GM12878 (cell line): ENCODE results near the gene DICER1. TPM values are rescaled to one million over a fixed set of nuclear protein-coding genes. Genes with fewer than 3 reads are reported as not detected.
A peak's percentile ranks its signal among the peaks of the same experiment; 100 is the strongest.

Experiments used
- ATAC-seq: fragments of 200-7000 bp; cut with Tn5 transposase; 3 replicates; pipeline ENCODE4 v1.9.1; 2020; ENCODE audit warnings: mild to moderate bottlenecking, moderate library complexity
- BruUV-seq: library from RNA; stranded (reverse); fragments of 400-500 nt; replicated peaks from 2 replicates; lab custom pipeline; 2021; lab: Mats Ljungman, UMichigan
- CTCF ChIA-PET: fragments of 300-600 bp; sonication (Branson Sonifier 250); formaldehyde crosslinking; extraction: SDS; loops from one replicate; lab custom pipeline; 2021; ENCODE audit warnings: inconsistent platforms; lab: Yijun Ruan, JAX
- POLR2A ChIA-PET: fragments of 350-600 bp; formaldehyde crosslinking; extraction: SDS; loops from one replicate; lab custom pipeline; 2021; ENCODE audit warnings: inconsistent platforms; lab: Charles Lee
- RAD21 ChIA-PET: fragments of 300-600 bp; sonication (Branson Sonifier 250); formaldehyde crosslinking; loops from one replicate; lab custom pipeline; 2023; ENCODE audit warnings: antibody characterized with exemption; ENCODE audit not compliant: unreplicated experiment; lab: Charles Lee
- SMC1A ChIA-PET: fragments of 300-600 bp; sonication (Branson Sonifier 250); formaldehyde crosslinking; loops from one replicate; lab custom pipeline; 2023; ENCODE audit not compliant: unreplicated experiment, uncharacterized antibody; lab: Charles Lee
- DNase-seq: peaks from one replicate; pipeline ENCODE4 v3.0.0-alpha.2; 2011; ENCODE audit warnings: low read depth, low spot score
- FAIRE-seq: peaks from 3 replicates; lab custom pipeline; 2011; peaks lifted over from hg19 to GRCh38; lab: Jason Lieb, UNC
- H2AFZ ChIP-seq: 2 replicates; pipeline ENCODE4 v1.6.0; 2011; ENCODE audit warnings: low read depth, low read length, control low read depth; ENCODE audit not compliant: control insufficient read depth
- H3K27ac ChIP-seq: 2 replicates; pipeline ENCODE4 v1.5.1; 2011; ENCODE audit warnings: control low read depth; ENCODE audit not compliant: control insufficient read depth, insufficient read depth
- H3K27me3 ChIP-seq, 2 experiments: replicated peaks in 1 of 2; 2 replicates each; pipeline versions ENCODE4 v1.6.0 to v1.6.1; 2011; ENCODE audit warnings: low read length in 1 of 2; ENCODE audit not compliant: control insufficient read depth in 2 of 2, insufficient read depth in 2 of 2
- H3K36me3 ChIP-seq, 2 experiments: 2 replicates each; pipeline ENCODE4 v1.5.1; 2011; ENCODE audit warnings: low read length in 1 of 2; ENCODE audit not compliant: control insufficient read depth in 2 of 2, insufficient read depth in 2 of 2
- H3K4me1 ChIP-seq: 2 replicates; pipeline ENCODE4 v1.6.1; 2011; ENCODE audit warnings: mild to moderate bottlenecking, low read length, moderate library complexity, mixed read lengths; ENCODE audit not compliant: control insufficient read depth, insufficient read depth
- H3K4me2 ChIP-seq: 2 replicates; pipeline ENCODE4 v1.6.0; 2011; ENCODE audit warnings: control low read depth; ENCODE audit not compliant: control insufficient read depth, insufficient read depth
- H3K4me3 ChIP-seq: fragments of 200-600 bp; sonication (generic); 2 replicates; pipeline ENCODE4 v1.5.1; 2016
- H3K79me2 ChIP-seq: 2 replicates; pipeline ENCODE4 v1.6.0; 2011; ENCODE audit warnings: low read length; ENCODE audit not compliant: control insufficient read depth, insufficient read depth
- H3K9ac ChIP-seq: 2 replicates; pipeline ENCODE4 v1.8.0; 2011; ENCODE audit warnings: low read length, control low read depth, mixed read lengths; ENCODE audit not compliant: control insufficient read depth, insufficient read depth
- H3K9me3 ChIP-seq: replicated peaks from 3 replicates; pipeline ENCODE4 v1.5.1; 2011; ENCODE audit warnings: mild to moderate bottlenecking, low read length; ENCODE audit not compliant: control insufficient read depth, insufficient read depth
- H4K20me1 ChIP-seq: 2 replicates; pipeline ENCODE4 v1.6.0; 2011; ENCODE audit not compliant: control insufficient read depth, insufficient read depth
- DPF2 ChIP-seq: fragments of 450-650 bp; IDR thresholded peaks from 2 replicates; pipeline ENCODE4 v1.6.1; 2017; ENCODE audit warnings: mild to moderate bottlenecking
- EP300 ChIP-seq, 2 experiments: fragments of 150-350 bp in 1 of 2; IDR thresholded peaks; 2 replicates each; pipeline ENCODE4 v1.6.1; 2011 to 2012; ENCODE audit warnings: low read depth in 2 of 2, low read length in 2 of 2, borderline replicate concordance in 1 of 2, improper control_type of control experiment in 1 of 2, inconsistent platforms in 1 of 2; ENCODE audit not compliant: control insufficient read depth in 1 of 2
- HCFC1 ChIP-seq: fragments of 150-350 bp; IDR thresholded peaks from 2 replicates; pipeline ENCODE4 v1.6.1; 2014; ENCODE audit warnings: low read length
- IKZF2 ChIP-seq, 2 experiments: fragments of 450-650 bp; IDR thresholded peaks; 2 replicates each; pipeline ENCODE4 v1.6.1; 2017; ENCODE audit warnings: mild to moderate bottlenecking in 2 of 2, moderate library complexity in 2 of 2
- NR2C2 ChIP-seq: IDR thresholded peaks from 2 replicates; pipeline ENCODE4 v1.6.1; 2011; ENCODE audit warnings: borderline replicate concordance, low read depth; ENCODE audit not compliant: control insufficient read depth, insufficient read length
- SRF ChIP-seq, 2 experiments: IDR thresholded peaks; 2 replicates each; pipeline ENCODE4 v1.6.1; 2011; ENCODE audit warnings: low read depth in 2 of 2, low read length in 2 of 2, mild to moderate bottlenecking in 1 of 2, moderate library complexity in 1 of 2
- TCF12 ChIP-seq: IDR thresholded peaks from 2 replicates; pipeline ENCODE4 v1.6.1; 2011; ENCODE audit warnings: low read depth, mild to moderate bottlenecking, low read length
- WGBS: methylation state at CpG from one replicate; pipeline ENCODE4 v1.1.6; 2016; ENCODE audit warnings: low lambda C conversion rate; ENCODE audit not compliant: insufficient replicate concordance, insufficient coverage; ENCODE audit errors: missing lambda C conversion rate; 5-methylcytosine and 5-hydroxymethylcytosine counted together
- in situ Hi-C: fragments of 300-500 bp; cut with MboI; formaldehyde crosslinking; loops from 9 replicates; pipeline ENCODE4 v1.14.3; 2018; ENCODE audit warnings: mixed read lengths
- intact Hi-C: fragments of 100-400 bp; cut with micrococcal nuclease; formaldehyde crosslinking; loops from one replicate; pipeline ENCODE4 v1.14.2; 2022; ENCODE audit not compliant: unreplicated experiment
- polyA plus RNA-seq, 11 experiments: library from polyadenylated mRNA; depleted of rRNA in 4 of 11; unstranded in 6 of 11; stranded (reverse) in 5 of 11; fragments of >200 nt; fragmentation: Nextera tagmentation in 4 of 11; fragmentation: Illumina TruSeq in 1 of 11; extraction: Ambion mirVana in 4 of 11; extraction: Trizol in 1 of 11; gene quantifications; 1 replicate in 1 of 11; 2 replicates in 10 of 11; pipeline versions ENCODE4 v1.2.1 to v1.2.3, GENCODE V29; 2011 to 2016; ENCODE audit warnings: inconsistent platforms in 2 of 11, missing spikeins in 2 of 11, low read depth in 1 of 11
- total RNA-seq, 4 experiments: library from RNA; depleted of rRNA in 3 of 4; stranded (reverse); fragments of >200 nt in 3 of 4; fragmentation: Illumina TruSeq in 1 of 4; extraction: Trizol in 1 of 4; gene quantifications; 2 replicates each; pipeline versions ENCODE4 v1.2.1 to v1.2.3, GENCODE V29; 2013 to 2021
- TF ChIP-seq, protein P1 (sequence below): IDR thresholded peaks from 2 replicates; pipeline ENCODE4 v1.6.1; 2012; ENCODE audit warnings: improper control_type of control experiment, low read depth, low read length; ENCODE audit not compliant: insufficient replicate concordance
- TF ChIP-seq, protein P2 (sequence below): fragments of 450-650 bp; conservative IDR thresholded peaks from 2 replicates; pipeline ENCODE4 v1.6.1; 2017; ENCODE audit warnings: mild to moderate bottlenecking, moderate library complexity

The DICER1 gene
- total and polyA plus RNA-seq, 10 of the 15 experiments (the other 5 are each of a cell fraction or from before 2014, with no cell fraction given), result 6.8 to 70.8 (median 37.1) TPM

DNA sequence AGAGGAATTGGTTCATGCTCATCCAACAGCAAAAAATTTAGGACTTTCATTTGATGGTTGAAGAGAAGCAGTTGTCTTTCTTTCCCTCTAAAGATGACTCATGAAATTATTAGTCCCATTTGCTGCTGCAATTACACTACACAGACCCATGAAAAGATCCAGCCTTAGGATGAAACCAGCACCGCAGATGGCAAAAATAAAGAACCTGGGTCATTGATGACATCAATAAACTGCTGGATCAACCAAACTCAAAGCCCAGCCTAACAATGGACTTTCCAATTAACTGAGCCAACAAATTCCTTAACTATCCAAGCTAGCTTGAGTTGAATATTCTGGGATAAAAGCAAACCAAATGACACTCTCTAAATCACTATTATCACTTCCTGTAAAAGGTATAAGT lies 20.7 kb downstream of the DICER1 start:
- POLR2A ChIA-PET, result no interaction called here

DNA sequence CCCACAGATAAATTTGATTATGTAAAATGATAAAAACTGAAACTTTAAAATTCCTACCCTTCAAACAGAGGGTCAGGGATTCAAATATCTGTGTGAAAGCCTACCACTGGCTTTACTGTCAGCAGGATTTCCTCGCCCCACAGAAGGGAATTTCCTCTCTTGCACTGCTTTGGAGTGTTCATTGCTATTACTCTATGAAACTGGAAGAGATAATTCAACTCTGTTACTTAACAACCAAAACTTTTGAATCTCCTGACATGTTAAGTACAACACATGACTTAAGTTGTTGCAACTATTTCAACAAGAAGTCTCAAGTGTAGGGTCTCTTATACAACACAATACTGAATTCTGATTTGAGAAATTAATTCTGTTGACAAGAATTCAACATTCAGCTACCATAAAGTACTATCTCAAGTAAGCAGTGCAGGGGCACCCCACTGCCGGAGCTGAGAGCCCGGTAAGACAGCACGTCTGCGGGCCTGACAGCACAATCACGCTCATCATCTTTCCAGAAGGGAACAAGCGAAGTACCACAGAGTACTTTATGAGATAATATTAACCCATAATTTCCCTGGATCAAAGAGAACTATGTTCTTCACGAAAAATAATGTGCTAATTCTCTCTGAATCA lies 22.9 kb downstream of the DICER1 start:
- CTCF ChIA-PET, result no interaction called here
- H3K9me3 ChIP-seq, result no peaks in the 10 kb centered on the region
- H3K36me3 ChIP-seq, result peaks cover 1 to 27% of the 10 kb centered on the region in 2 experiments; a peak in 3 of 4 replicates
- no TSS peak for BruUV-seq
- H3K27me3 ChIP-seq, result no peaks in the 10 kb centered on the region
- FAIRE-seq (no peak), DNase-seq (no peak), ATAC-seq (peak; percentile 80)
- SMC1A ChIA-PET, result interaction anchor here (0.9 to 1.8 kb wide), 3 partner anchors 10 to 49 kb away, joined by 4 to 10 read pairs (median 8); no protein-coding TSS in a partner anchor
- H3K4me1 ChIP-seq, result peaks cover 5% of the 10 kb centered on the region
- H3K9ac ChIP-seq, result no peak overlapping the region
- in situ Hi-C loops, result no loop called here
- no peak overlapping the region for H2AFZ ChIP-seq
- H3K4me2 ChIP-seq, result 0 out of 2 replicates have a peak overlapping the region, but pooled peaks have one; percentile 24
- no peaks in the 10 kb centered on the region for H4K20me1 ChIP-seq
- H3K4me3 ChIP-seq, result no peak overlapping the region
- peaks cover 34% of the 10 kb centered on the region for H3K79me2 ChIP-seq
- intact Hi-C loops, result no loop called here
- H3K27ac ChIP-seq, result no peak overlapping the region
- 97% methylated on average over 8 of the region's 8 CpGs for WGBS
- POLR2A ChIA-PET, result no interaction called here
- RAD21 ChIA-PET, result no interaction called here
- TF ChIP-seq EP300 (IDR thresholded peaks at IDR 0.05; ENCODE audit: borderline replicate concordance in 1 of 2, control insufficient read depth in 1 of 2, low read depth in 2 of 2, low read length in 2 of 2) (no peak), TCF12 (no peak), DPF2 (no peak), SRF (IDR thresholded peaks at IDR 0.05; ENCODE audit: low read depth in 2 of 2, low read length in 2 of 2) (no peak), HCFC1 (no peak), NR2C2 (no peak)
- TF ChIP-seq, protein P1, sequence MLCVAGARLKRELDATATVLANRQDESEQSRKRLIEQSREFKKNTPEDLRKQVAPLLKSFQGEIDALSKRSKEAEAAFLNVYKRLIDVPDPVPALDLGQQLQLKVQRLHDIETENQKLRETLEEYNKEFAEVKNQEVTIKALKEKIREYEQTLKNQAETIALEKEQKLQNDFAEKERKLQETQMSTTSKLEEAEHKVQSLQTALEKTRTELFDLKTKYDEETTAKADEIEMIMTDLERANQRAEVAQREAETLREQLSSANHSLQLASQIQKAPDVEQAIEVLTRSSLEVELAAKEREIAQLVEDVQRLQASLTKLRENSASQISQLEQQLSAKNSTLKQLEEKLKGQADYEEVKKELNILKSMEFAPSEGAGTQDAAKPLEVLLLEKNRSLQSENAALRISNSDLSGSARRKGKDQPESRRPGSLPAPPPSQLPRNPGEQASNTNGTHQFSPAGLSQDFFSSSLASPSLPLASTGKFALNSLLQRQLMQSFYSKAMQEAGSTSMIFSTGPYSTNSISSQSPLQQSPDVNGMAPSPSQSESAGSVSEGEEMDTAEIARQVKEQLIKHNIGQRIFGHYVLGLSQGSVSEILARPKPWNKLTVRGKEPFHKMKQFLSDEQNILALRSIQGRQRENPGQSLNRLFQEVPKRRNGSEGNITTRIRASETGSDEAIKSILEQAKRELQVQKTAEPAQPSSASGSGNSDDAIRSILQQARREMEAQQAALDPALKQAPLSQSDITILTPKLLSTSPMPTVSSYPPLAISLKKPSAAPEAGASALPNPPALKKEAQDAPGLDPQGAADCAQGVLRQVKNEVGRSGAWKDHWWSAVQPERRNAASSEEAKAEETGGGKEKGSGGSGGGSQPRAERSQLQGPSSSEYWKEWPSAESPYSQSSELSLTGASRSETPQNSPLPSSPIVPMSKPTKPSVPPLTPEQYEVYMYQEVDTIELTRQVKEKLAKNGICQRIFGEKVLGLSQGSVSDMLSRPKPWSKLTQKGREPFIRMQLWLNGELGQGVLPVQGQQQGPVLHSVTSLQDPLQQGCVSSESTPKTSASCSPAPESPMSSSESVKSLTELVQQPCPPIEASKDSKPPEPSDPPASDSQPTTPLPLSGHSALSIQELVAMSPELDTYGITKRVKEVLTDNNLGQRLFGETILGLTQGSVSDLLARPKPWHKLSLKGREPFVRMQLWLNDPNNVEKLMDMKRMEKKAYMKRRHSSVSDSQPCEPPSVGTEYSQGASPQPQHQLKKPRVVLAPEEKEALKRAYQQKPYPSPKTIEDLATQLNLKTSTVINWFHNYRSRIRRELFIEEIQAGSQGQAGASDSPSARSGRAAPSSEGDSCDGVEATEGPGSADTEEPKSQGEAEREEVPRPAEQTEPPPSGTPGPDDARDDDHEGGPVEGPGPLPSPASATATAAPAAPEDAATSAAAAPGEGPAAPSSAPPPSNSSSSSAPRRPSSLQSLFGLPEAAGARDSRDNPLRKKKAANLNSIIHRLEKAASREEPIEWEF, result no peak
- TF ChIP-seq, protein P2, sequence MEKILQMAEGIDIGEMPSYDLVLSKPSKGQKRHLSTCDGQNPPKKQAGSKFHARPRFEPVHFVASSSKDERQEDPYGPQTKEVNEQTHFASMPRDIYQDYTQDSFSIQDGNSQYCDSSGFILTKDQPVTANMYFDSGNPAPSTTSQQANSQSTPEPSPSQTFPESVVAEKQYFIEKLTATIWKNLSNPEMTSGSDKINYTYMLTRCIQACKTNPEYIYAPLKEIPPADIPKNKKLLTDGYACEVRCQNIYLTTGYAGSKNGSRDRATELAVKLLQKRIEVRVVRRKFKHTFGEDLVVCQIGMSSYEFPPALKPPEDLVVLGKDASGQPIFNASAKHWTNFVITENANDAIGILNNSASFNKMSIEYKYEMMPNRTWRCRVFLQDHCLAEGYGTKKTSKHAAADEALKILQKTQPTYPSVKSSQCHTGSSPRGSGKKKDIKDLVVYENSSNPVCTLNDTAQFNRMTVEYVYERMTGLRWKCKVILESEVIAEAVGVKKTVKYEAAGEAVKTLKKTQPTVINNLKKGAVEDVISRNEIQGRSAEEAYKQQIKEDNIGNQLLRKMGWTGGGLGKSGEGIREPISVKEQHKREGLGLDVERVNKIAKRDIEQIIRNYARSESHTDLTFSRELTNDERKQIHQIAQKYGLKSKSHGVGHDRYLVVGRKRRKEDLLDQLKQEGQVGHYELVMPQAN, result no peak

More for the DNA sequence above, 20.7 kb downstream of the DICER1 start:
- Histone ChIP-seq H3K9ac (no peak overlapping the region), H2AFZ (no peak overlapping the region), H3K79me2 (peaks cover 56% of the 10 kb centered on the region), H3K27ac (no peak overlapping the region), H3K4me1 (peaks cover 15% of the 10 kb centered on the region), H3K4me3 (no peak overlapping the region), H3K27me3 (no peaks in the 10 kb centered on the region), H3K4me2 (no peak overlapping the region), H3K9me3 (no peaks in the 10 kb centered on the region), H4K20me1 (no peaks in the 10 kb centered on the region), H3K36me3 (peaks cover 1 to 24% of the 10 kb centered on the region in 2 experiments; a peak in 3 of 4 replicates)
- 100% methylated on average over 1 of the region's 1 CpG for WGBS
- no peak for TF ChIP-seq IKZF2 (IDR thresholded peaks at IDR 0.05)
- ChIA-PET SMC1A (interaction anchor here (0.7 to 1.6 kb wide), 3 partner anchors 11 to 390 kb away, joined by 3 to 4 read pairs (median 3); no protein-coding TSS in a partner anchor), CTCF (interaction anchor here (1.6 kb wide), 1 partner anchor 19 kb away, joined by 4 read pairs; no protein-coding TSS in a partner anchor), RAD21 (no interaction called here)
- intact Hi-C loops (no loop called here), in situ Hi-C loops (no loop called here)
- FAIRE-seq (no peak), DNase-seq (no peak), ATAC-seq (no peak)
- no TSS peak for BruUV-seq
